ENCODE data around the gene DRC3.

Gene DRC3, protein sequence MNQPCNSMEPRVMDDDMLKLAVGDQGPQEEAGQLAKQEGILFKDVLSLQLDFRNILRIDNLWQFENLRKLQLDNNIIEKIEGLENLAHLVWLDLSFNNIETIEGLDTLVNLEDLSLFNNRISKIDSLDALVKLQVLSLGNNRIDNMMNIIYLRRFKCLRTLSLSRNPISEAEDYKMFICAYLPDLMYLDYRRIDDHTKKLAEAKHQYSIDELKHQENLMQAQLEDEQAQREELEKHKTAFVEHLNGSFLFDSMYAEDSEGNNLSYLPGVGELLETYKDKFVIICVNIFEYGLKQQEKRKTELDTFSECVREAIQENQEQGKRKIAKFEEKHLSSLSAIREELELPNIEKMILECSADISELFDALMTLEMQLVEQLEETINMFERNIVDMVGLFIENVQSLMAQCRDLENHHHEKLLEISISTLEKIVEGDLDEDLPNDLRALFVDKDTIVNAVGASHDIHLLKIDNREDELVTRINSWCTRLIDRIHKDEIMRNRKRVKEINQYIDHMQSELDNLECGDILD

DNA sequence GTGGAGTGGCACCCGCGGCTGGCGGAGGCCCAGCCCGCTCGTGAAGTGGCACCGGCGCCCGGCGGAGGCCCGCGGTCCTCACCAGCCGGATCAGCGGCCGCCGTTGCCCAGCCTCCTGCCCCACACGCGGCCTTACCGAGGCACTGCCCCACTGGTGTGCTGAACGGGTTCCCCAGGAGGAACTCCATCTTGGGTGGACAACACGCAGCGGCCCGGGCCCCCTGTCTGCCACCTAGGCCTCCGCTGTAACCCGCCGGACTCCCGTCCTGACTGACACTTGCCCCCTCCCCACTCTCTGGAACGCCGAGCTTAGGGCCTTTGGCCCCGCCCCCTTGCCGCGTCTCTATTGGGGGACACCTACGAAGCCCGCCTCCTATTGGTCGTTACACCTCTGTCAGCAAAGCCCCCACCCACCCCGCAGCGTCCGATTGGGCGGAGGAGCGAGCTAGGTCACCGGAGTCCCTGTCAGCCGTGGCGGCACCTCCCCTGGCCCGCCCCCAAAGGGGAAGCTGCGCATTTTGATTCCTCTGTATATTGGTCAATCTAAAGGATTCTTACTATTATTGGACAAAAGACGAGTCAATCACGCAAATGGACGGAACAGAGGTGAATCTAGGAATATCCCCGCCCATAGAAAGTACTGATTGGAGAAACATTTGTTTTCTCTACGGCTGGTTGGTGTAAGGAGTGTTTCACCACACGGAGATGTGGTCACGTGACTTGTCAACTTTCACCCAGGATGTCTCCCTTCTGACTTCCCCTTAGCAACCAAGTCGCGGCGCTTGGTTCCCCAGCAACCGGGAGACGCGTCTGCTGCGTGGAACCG lies at the start of gene DRC3, which contains the start of gene TOM1L2:
DRC3 (plus strand) TSS at position 737 of the 826 bp plus-strand sequence. CDS start 4,737 bp downstream, outside the sequence.
TOM1L2 (minus strand) TSS at position 275 of the 826 bp plus-strand sequence; CDS start at position 188, 87 bp downstream.
- TF ChIP-seq, protein P1, sequence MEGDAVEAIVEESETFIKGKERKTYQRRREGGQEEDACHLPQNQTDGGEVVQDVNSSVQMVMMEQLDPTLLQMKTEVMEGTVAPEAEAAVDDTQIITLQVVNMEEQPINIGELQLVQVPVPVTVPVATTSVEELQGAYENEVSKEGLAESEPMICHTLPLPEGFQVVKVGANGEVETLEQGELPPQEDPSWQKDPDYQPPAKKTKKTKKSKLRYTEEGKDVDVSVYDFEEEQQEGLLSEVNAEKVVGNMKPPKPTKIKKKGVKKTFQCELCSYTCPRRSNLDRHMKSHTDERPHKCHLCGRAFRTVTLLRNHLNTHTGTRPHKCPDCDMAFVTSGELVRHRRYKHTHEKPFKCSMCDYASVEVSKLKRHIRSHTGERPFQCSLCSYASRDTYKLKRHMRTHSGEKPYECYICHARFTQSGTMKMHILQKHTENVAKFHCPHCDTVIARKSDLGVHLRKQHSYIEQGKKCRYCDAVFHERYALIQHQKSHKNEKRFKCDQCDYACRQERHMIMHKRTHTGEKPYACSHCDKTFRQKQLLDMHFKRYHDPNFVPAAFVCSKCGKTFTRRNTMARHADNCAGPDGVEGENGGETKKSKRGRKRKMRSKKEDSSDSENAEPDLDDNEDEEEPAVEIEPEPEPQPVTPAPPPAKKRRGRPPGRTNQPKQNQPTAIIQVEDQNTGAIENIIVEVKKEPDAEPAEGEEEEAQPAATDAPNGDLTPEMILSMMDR (IDR thresholded peaks at IDR 0.05; ENCODE audit: low read depth, low read length) = no peak
- H3K4me3 ChIP-seq (replicated peaks in 1 of 2; ENCODE audit: low read depth in 2 of 2, low read length in 2 of 2) = peak within 1 kb of the TSS; percentile 68 to 80
- peak; percentile 100 for DNase-seq (ENCODE audit: low read depth in 2 of 2)

DNA sequence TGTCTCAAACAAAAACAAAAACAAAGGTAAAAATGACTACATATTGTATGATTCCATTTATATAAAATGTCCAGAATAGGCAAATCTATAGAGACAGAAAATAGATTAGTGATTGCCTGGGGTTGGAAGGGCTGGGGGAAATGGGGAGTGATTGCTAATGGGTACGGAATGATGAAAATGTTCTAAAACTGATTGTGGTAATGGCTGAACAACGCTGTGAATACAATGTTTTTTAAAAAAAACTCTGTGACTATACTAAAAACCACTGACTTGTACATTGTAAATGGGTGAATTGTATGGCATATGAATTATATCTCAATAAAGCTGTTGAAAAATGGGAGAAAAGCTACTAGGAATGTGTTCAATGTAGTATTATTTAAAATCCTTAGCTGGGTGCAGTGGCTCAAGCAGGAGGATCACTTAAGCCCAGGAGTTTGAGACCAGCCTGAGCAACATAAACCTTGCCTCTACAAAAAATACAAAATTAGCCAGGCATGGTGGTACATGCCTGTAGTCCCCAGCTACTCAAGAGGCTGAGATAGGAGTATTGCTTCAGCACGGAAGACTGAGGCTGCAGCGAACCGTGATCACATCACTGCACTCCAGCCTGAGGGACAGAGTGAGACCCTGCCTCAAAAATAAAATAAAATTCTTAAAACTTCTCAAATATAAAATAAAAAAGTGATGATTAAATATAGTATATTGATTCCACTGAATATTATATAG lies 48.4 kb upstream of the DRC3 start:
- peak in 1 of 2 donors; percentile 67 for DNase-seq (ENCODE audit: low read depth in 2 of 2)
- H3K4me3 ChIP-seq (replicated peaks in 1 of 2; ENCODE audit: low read depth in 2 of 2, low read length in 2 of 2) = no peak overlapping the region
- TF ChIP-seq, protein P1 (IDR thresholded peaks at IDR 0.05; ENCODE audit: low read depth, low read length) = no peak

DNA sequence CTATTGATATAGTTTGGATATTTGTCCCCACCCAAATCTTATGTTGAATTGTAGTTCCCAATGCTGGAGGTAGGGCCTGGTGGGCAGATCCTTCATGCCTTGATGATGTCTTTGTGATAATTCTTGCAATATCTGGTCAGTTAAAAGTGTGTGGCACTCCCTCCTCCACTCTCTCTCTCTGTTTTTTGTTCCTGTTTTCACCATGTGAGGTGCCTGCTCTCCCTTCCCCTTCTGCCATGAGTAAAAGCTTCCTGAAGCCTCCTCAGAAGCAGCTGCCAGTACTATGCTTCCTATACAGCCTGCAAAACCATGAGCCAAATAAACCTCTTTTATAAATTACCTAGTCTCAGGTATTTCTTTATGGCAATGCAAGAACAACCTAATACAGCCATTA lies 47.8 kb upstream of the DRC3 start:
- TF ChIP-seq, protein P1 (IDR thresholded peaks at IDR 0.05; ENCODE audit: low read depth, low read length) = no peak
- DNase-seq (ENCODE audit: low read depth in 2 of 2) = no peak

DNA sequence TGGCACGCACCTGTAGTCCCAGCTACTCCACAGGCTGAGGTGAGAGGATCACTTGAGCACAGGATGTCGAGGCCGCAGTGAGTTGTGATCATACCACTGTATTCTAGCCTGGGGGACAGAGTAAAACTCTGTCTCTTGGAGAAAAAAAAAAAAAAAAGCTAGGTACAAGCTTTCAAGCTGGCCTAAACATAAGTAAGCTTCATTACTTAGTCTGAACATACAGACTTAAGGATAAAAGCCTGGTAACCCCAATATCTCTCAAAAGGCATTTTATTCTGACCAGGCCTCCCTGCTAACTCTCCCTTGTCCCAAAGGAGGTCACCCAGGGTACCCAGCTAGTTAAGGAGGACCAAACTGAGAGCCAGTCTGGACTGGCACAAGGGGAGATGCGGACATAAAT lies 46.6 kb upstream of the DRC3 start:
- no peak overlapping the region for H3K4me3 ChIP-seq (replicated peaks in 1 of 2; ENCODE audit: low read depth in 2 of 2, low read length in 2 of 2)
- TF ChIP-seq, protein P1 (IDR thresholded peaks at IDR 0.05; ENCODE audit: low read depth, low read length) = no peak

More for the DNA sequence above, 47.8 kb upstream of the DRC3 start:
- H3K4me3 ChIP-seq (replicated peaks in 1 of 2; ENCODE audit: low read depth in 2 of 2, low read length in 2 of 2) = no peak overlapping the region

DNA sequence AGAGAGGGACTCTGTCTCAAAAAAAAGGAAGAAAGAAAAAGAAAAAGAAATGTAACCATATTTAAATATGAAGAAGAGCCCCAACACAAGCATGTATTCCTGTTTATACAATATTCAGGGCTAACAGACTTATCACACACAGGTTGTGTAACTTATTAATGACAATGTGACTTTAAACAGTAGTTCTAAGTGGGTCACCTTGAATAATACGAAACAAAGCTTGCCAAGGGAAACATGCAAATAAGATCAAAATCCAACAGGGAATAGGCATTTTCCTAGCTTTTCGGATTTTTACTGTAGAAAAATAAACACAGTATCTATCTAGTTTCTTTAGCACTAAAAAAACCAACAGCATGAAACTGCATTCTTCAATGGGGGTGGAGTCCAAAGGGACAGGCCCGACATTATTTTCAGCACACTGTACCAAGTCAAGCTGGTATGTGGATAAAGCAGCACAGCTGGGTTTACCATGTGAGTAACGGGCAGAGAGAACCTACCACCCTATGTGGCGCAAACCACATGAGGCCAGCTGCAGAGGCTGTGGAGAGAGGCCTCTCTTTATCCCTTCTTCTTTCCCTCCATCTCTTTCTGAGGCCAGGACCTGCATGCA lies 45.7 kb upstream of the DRC3 start:
- DNase-seq (ENCODE audit: low read depth in 2 of 2) = no peak
- TF ChIP-seq, protein P1 (IDR thresholded peaks at IDR 0.05; ENCODE audit: low read depth, low read length) = no peak
- H3K4me3 ChIP-seq (replicated peaks in 1 of 2; ENCODE audit: low read depth in 2 of 2, low read length in 2 of 2) = no peak overlapping the region

More for the DNA sequence above, 46.6 kb upstream of the DRC3 start:
- DNase-seq (ENCODE audit: low read depth in 2 of 2) = no peak

Data from cardiac fibroblast (primary cell).